ENCODE data around the gene SLC25A11. TPM values are rescaled to one million over a fixed set of nuclear protein-coding genes. Genes with fewer than 3 reads are reported as not detected.
A peak's percentile ranks its signal among the peaks of the same experiment; 100 is the strongest.

Gene SLC25A11
- total RNA-seq, 4 donors from 2014 or later: 38.9 to 74.2 (median 47.1) TPM

GRCh38 chr17:4966844-4967538 lies 27.1 kb upstream of the SLC25A11 start:
- peak; percentile 89 for DNase-seq (ENCODE audit: low spot score)
- TF ChIP-seq CTCF (IDR thresholded peaks at IDR 0.05): no peak
- peak; percentile 93 for ATAC-seq (ENCODE audit: low FRiP score)

GRCh38 chr17:4965311-4965986 lies 25.6 kb upstream of the SLC25A11 start:
- TF ChIP-seq CTCF (IDR thresholded peaks at IDR 0.05): no peak
- no peak for DNase-seq (ENCODE audit: low spot score)
- ATAC-seq (ENCODE audit: low FRiP score): no peak

- ATAC-seq (ENCODE audit: low FRiP score): no peak
- DNase-seq (ENCODE audit: low spot score): no peak
- TF ChIP-seq CTCF (IDR thresholded peaks at IDR 0.05): no peak
Observed at GRCh38 chr17:4960279-4960922, 20.6 kb upstream of the SLC25A11 start.

- DNase-seq (ENCODE audit: low spot score): no peak
- no peak for TF ChIP-seq CTCF (IDR thresholded peaks at IDR 0.05)
- ATAC-seq (ENCODE audit: low FRiP score): no peak
Observed at GRCh38 chr17:4959261-4959965, 19.6 kb upstream of the SLC25A11 start.

GRCh38 chr17:4958102-4958501 lies 18.3 kb upstream of the SLC25A11 start:
- no peak for TF ChIP-seq CTCF (IDR thresholded peaks at IDR 0.05)
- no peak for DNase-seq (ENCODE audit: low spot score)
- ATAC-seq (ENCODE audit: low FRiP score): no peak

- ATAC-seq (ENCODE audit: low FRiP score) (no peak), DNase-seq (ENCODE audit: low spot score) (no peak)
- TF ChIP-seq CTCF (IDR thresholded peaks at IDR 0.05): no peak
Observed at GRCh38 chr17:4956493-4957061, 16.7 kb upstream of the SLC25A11 start.

All from omental fat pad (tissue), 4 donors.